Measurements from ENCODE around the gene ADAMTS10. TPM values are rescaled to one million over a fixed set of nuclear protein-coding genes. Genes with fewer than 3 reads are reported as not detected.

The ADAMTS10 gene
- total and polyA plus RNA-seq, 10 of the 15 experiments (the other 5 are each of a cell fraction or from before 2014, with no cell fraction given) = 0.01 to 2.5 (median 0.42) TPM; not detected in 3

DNA sequence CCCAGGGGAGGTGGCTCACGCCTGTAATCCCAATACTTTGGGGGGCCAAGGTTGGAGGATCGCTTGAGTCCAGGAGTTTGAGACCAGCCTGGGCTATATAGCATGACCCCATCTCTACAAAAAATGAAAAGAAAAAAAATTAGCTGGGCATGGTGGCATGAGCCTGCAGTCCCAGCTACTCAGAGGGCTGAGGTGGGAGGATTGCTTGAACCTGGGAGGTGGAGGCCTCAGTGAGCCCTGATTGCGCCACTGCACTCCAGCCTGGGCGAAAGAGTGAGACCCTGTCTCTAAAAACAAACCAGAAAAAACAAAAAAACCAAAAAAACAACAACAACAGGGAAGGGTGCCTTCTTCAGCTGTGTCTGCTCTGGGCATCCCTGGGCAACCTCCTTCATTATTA lies 32.8 kb downstream of the ADAMTS10 start:
- Histone ChIP-seq H2AFZ (ENCODE audit: control insufficient read depth, low read depth, low read length) (0 out of 2 replicates have a peak overlapping the region, but pooled peaks have one; percentile 31), H3K27ac (ENCODE audit: control insufficient read depth, insufficient read depth) (no peak overlapping the region)
- CTCF ChIA-PET = interaction anchor here (0.6 to 7.3 kb wide), 20 partner anchors 8 to 633 kb away, joined by 3 to 73 read pairs (median 7); partner anchors contain the start of genes MARCHF2 and ZNF414

More for the DNA sequence above, 32.8 kb downstream of the ADAMTS10 start:
- BruUV-seq (replicated peaks) = no TSS peak
- H3K36me3 ChIP-seq (ENCODE audit: control insufficient read depth in 2 of 2, insufficient read depth in 2 of 2, low read length in 1 of 2) = no peaks in the 10 kb centered on the region
- H3K4me3 ChIP-seq = peak overlapping the region; percentile 60; the same call in 1 of the 2 replicates
- H3K9me3 ChIP-seq (replicated peaks; ENCODE audit: control insufficient read depth, insufficient read depth, low read length) = no peaks in the 10 kb centered on the region; the same call in 2 of the 3 replicates
- ChIA-PET SMC1A (ENCODE audit: uncharacterized antibody, unreplicated experiment) (interaction anchor here (1.3 to 1.8 kb wide), 3 partner anchors 9 to 164 kb away, joined by 3 to 7 read pairs (median 5); partner anchors contain the start of gene MARCHF2), RAD21 (ENCODE audit: unreplicated experiment) (interaction anchor here (1.3 to 3.3 kb wide), 4 partner anchors 9 to 164 kb away, joined by 4 to 23 read pairs (median 9); partner anchors contain the start of genes MARCHF2 and ZNF414), POLR2A (interaction anchor here (0.7 to 2.9 kb wide), 3 partner anchors 10 to 134 kb away, joined by 3 to 7 read pairs (median 7); partner anchors contain the start of gene ZNF414)
- no peak for DNase-seq (ENCODE audit: low read depth, low spot score)
- in situ Hi-C loops (cut with MboI) = loop anchor here (5.0 kb wide), 1 partner anchor 160 kb away; no protein-coding TSS in a partner anchor
- ATAC-seq = no peak
- peak overlapping the region; percentile 88; the same call in 1 of the 2 replicates for H3K4me2 ChIP-seq (ENCODE audit: control insufficient read depth, insufficient read depth)
- H3K4me1 ChIP-seq (ENCODE audit: control insufficient read depth, insufficient read depth, low read length) = peaks cover 11% of the 10 kb centered on the region
- H4K20me1 ChIP-seq (ENCODE audit: control insufficient read depth, insufficient read depth) = no peaks in the 10 kb centered on the region
- H3K27me3 ChIP-seq (replicated peaks in 1 of 2; ENCODE audit: control insufficient read depth in 2 of 2, insufficient read depth in 2 of 2, low read length in 1 of 2) = peaks cover 0 to 5% of the 10 kb centered on the region in 2 experiments; a peak in 1 of 4 replicates
- WGBS (ENCODE audit: insufficient coverage, insufficient replicate concordance, low lambda C conversion rate, missing lambda C conversion rate) = 33% methylated on average over 4 of the region's 4 CpGs
- TF ChIP-seq, protein P1, sequence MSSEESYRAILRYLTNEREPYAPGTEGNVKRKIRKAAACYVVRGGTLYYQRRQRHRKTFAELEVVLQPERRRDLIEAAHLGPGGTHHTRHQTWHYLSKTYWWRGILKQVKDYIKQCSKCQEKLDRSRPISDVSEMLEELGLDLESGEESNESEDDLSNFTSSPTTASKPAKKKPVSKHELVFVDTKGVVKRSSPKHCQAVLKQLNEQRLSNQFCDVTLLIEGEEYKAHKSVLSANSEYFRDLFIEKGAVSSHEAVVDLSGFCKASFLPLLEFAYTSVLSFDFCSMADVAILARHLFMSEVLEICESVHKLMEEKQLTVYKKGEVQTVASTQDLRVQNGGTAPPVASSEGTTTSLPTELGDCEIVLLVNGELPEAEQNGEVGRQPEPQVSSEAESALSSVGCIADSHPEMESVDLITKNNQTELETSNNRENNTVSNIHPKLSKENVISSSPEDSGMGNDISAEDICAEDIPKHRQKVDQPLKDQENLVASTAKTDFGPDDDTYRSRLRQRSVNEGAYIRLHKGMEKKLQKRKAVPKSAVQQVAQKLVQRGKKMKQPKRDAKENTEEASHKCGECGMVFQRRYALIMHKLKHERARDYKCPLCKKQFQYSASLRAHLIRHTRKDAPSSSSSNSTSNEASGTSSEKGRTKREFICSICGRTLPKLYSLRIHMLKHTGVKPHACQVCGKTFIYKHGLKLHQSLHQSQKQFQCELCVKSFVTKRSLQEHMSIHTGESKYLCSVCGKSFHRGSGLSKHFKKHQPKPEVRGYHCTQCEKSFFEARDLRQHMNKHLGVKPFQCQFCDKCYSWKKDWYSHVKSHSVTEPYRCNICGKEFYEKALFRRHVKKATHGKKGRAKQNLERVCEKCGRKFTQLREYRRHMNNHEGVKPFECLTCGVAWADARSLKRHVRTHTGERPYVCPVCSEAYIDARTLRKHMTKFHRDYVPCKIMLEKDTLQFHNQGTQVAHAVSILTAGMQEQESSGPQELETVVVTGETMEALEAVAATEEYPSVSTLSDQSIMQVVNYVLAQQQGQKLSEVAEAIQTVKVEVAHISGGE (CRISPR knock-in tag; IDR thresholded peaks at IDR 0.05) = no peak
- TF ChIP-seq RB1 (IDR thresholded peaks at IDR 0.05; ENCODE audit: borderline replicate concordance) (no peak), MTA3 (IDR thresholded peaks at IDR 0.05; ENCODE audit: borderline replicate concordance, low read length) (no peak), GABPA (IDR thresholded peaks at IDR 0.05; ENCODE audit: low read depth) (no peak), IKZF2 (IDR thresholded peaks at IDR 0.05) (no peak), ZNF274 (IDR thresholded peaks at IDR 0.05; ENCODE audit: insufficient read depth, insufficient read length) (no peak), ZSCAN29 (IDR thresholded peaks at IDR 0.05) (no peak), FOXK2 (IDR thresholded peaks at IDR 0.05) (no peak), IRF4 (IDR thresholded peaks at IDR 0.05; ENCODE audit: low read depth, low read length) (no peak)
- TF ChIP-seq, protein P2, sequence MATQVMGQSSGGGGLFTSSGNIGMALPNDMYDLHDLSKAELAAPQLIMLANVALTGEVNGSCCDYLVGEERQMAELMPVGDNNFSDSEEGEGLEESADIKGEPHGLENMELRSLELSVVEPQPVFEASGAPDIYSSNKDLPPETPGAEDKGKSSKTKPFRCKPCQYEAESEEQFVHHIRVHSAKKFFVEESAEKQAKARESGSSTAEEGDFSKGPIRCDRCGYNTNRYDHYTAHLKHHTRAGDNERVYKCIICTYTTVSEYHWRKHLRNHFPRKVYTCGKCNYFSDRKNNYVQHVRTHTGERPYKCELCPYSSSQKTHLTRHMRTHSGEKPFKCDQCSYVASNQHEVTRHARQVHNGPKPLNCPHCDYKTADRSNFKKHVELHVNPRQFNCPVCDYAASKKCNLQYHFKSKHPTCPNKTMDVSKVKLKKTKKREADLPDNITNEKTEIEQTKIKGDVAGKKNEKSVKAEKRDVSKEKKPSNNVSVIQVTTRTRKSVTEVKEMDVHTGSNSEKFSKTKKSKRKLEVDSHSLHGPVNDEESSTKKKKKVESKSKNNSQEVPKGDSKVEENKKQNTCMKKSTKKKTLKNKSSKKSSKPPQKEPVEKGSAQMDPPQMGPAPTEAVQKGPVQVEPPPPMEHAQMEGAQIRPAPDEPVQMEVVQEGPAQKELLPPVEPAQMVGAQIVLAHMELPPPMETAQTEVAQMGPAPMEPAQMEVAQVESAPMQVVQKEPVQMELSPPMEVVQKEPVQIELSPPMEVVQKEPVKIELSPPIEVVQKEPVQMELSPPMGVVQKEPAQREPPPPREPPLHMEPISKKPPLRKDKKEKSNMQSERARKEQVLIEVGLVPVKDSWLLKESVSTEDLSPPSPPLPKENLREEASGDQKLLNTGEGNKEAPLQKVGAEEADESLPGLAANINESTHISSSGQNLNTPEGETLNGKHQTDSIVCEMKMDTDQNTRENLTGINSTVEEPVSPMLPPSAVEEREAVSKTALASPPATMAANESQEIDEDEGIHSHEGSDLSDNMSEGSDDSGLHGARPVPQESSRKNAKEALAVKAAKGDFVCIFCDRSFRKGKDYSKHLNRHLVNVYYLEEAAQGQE (IDR thresholded peaks at IDR 0.05; ENCODE audit: low read depth, low read length) = no peak
- TF ChIP-seq, protein P3, sequence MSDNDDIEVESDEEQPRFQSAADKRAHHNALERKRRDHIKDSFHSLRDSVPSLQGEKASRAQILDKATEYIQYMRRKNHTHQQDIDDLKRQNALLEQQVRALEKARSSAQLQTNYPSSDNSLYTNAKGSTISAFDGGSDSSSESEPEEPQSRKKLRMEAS (IDR thresholded peaks at IDR 0.05; ENCODE audit: low read depth, low read length) = no peak
- TF ChIP-seq, protein P4, sequence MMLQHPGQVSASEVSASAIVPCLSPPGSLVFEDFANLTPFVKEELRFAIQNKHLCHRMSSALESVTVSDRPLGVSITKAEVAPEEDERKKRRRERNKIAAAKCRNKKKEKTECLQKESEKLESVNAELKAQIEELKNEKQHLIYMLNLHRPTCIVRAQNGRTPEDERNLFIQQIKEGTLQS (IDR thresholded peaks at IDR 0.05; ENCODE audit: borderline replicate concordance, extremely low read depth, low read depth, low read length) = no peak
- no peaks in the 10 kb centered on the region for H3K79me2 ChIP-seq (ENCODE audit: control insufficient read depth, insufficient read depth, low read length)
- FAIRE-seq = no peak
- intact Hi-C loops (cut with micrococcal nuclease; ENCODE audit: unreplicated experiment) = loop anchor here (2.0 to 5.0 kb wide), 2 partner anchors 63 to 165 kb away; partner anchors contain the start of genes MARCHF2 and ZNF414
- H3K9ac ChIP-seq (ENCODE audit: control insufficient read depth, insufficient read depth, low read length) = no peak overlapping the region
